ENCODE results near the gene HSH2D.

- no peak for TF ChIP-seq CTCF (conservative IDR thresholded peaks at IDR 0.05)
- no peak for TF ChIP-seq EZH2 (IDR thresholded peaks at IDR 0.05; ENCODE audit: low read depth)
Measured at GRCh38 chr19:16143399-16144215, at the start of gene HSH2D.

All from PC-9 (cell line).